Measurements from ENCODE around the gene SUMO3.

The SUMO3 gene

GRCh38 chr21:44817914-44818639 lies at the start of gene SUMO3:
TSS of gene SUMO3 (minus strand) at chr21:44818062. CDS start at chr21:44817968, 94 bp downstream.
- peak; percentile 75 for DNase-seq (ENCODE audit: low spot score)

GRCh38 chr21:44867464-44867863 lies 49.6 kb upstream of the SUMO3 start:
- no peak for DNase-seq (ENCODE audit: low spot score)

DNA sequence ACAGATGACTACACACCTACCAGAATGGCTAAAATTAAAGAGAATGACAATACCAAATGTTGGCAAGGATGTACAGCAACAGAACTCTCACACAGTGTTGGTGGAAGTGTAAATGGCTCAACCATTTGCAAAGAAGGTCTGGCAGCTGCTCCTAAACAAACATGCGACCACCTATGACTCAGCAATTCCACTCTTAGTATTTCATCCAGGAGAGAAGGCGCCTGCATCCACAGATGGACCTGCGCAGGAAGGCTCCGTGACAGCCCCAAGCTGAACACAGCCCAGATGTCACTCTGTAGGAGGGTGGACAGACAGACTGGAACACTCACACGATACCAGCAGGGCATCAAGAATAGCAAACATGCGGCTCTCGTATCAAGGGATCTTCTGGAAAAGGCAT lies 48.9 kb upstream of the SUMO3 start:
- no peak for DNase-seq (ENCODE audit: low spot score)

DNA sequence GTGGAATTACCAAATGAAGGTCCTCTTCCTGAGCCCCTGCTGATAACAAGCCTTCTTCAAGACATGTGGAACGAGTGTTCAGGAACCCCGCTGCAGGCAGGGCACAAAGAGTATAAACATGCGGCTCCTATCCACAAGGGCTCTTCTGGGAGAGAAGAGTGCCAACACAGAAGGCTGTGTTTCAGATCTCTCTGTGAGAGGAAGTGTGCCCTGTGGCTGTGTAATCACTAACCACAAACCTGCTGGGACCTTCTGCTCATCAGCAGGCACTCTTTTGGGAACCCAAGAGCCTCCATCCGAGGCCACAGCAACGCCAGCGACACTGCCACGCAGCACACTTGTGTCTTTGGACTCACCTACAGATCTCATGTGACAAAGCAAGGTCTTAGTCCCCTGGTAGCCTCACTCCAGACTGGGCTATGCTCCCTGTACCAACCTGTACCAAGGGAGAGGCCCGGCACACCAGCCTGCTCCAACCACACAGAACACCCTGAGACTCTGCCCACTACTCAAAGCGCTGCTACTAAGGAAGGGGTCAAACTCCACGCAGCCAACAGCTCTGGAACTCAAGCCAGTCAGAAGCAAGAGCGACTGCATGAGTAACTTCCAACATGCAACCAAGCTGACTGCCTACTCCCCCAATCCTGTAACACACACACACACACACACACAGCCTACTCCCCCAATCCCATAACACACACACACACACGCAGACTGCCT lies 47.9 kb upstream of the SUMO3 start:
- no peak for DNase-seq (ENCODE audit: low spot score)

- DNase-seq (ENCODE audit: low spot score) = no peak
These were observed 45.2 kb upstream of the SUMO3 start for GRCh38 chr21:44862869-44863685.

- no peak for DNase-seq (ENCODE audit: low spot score)
These were observed 40.9 kb upstream of the SUMO3 start for GRCh38 chr21:44858791-44859190.

DNA sequence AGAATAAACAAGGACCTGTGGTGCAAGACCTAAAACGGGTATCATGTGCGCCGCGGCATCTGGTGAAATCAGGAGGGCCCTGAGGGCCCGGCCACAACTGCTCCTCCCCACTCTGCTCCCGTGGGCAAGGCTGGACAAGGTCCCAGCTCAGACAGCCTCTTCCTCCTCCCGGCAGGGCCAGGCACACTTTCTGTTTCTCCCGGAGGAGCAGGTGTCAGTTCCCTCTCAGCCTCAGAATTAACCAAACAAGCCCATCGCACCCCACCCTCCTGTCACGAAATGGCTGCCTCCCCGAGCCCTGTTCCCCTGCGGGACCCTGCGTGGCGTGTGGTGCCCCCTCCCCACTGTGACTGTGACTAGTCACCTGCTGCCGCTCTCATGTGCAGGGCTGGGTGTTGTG lies 40.4 kb upstream of the SUMO3 start:
- no peak for DNase-seq (ENCODE audit: low spot score)

DNA sequence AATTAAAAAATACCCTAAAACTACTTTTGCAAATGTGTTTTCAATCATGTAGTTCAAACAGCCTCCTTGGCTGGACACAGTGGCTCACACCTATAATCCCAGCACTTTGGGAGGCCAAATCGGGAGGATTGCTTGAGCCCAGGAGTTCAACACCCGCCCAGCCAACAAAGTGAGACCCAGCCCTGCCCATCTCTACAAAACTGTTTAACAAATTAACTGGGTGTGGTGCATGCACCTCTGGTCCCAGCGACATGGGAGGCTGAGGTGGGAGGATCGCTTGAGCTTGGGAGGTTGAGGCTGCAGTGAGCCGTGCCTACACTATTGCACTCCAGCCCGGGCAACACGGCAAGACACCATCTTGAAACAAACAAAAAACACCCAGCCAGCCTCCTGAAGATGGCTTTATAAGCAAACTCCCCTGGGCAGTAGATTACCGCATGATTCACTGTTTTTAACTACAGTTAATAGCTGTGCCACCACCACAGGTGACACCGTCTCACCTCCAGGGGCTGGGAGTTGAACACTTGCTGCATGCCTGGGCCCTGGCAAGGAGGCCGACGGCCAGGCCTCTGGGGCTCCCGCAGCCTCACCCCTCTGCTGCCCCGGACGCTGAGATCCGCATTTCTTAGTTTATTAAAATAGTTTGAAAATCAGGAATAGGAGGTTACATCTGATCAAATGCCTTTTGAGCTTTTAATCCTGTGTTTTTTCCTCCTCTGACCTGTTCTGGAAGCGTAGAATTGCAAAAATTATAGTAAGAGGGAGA lies 39.4 kb upstream of the SUMO3 start:
- no peak for DNase-seq (ENCODE audit: low spot score)

DNA sequence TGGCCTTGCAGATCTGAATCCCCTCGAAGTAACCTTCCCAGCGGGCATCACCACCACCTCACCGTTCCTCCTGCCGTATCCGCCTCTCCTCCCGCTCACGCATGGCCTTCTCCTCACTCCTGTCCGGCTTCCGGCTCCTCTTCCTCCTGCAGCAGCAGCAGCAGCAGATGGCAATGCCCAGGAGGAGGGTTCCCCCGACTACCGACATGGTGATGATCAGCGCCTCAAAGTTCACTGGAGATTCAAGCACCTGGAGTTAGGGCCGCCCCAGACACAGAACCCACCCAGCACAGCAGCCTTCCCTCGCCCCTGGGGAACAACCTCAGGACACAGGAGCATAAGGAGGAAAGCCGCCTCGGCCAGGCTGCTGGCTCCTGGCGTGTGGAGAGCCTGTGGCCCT lies 38.3 kb upstream of the SUMO3 start:
- no peak for DNase-seq (ENCODE audit: low spot score)

GRCh38 chr21:44855572-44855971 lies 37.7 kb upstream of the SUMO3 start:
- DNase-seq (ENCODE audit: low spot score) = no peak

- no peak for DNase-seq (ENCODE audit: low spot score)
These were observed 37.0 kb upstream of the SUMO3 start for GRCh38 chr21:44854664-44855446.

DNA sequence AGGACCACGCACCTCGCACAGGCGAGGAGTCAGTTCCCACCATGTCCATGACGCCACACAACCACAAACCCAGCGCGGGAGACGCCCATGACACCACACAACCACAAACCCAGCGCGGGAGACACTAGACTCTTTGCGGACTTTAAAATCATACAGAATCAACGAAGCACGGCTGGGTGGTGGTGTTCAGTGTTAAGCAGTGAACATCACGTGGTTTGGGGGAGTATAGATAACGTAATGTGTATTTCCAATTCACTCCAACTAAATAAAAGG lies 36.5 kb upstream of the SUMO3 start:
- no peak for DNase-seq (ENCODE audit: low spot score)

- DNase-seq (ENCODE audit: low spot score) = no peak
These were observed 35.9 kb upstream of the SUMO3 start for GRCh38 chr21:44853601-44854390.

DNA sequence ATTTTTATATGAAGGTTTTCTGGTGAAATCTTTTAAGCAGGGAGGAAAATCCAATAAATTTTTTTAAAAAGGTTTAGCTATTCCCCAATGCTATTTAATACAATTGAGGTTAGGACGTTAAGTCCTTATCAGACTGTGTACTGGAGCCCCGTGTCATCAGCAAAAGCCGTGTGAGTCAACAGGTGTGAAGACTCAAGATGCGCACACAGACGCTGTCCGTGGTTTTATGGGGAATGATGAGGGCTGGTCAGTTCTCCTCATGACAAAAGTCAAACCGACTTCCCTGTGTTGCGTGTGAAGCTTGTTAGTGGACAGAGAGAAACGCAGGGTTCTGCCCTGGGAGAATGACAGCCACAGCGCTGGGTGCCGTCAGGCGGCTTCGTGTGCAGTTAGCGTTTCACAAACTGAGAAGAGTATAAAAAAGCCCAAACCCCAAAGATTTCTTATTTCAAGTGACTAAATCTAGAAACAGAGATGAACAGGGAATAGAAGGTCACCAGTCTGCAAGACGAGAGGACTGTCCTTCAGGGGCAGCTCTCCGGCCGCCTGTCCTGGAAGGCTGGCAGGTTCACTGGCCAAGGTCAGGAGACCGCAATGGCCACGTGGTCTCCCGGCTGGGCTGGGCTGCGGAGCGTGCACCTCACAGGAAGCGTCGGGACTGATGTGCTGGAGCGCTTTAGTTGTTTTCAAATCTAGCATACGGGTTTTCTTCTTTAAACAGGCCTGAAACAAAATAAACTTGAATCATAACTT lies 33.2 kb upstream of the SUMO3 start:
- DNase-seq (ENCODE audit: low spot score) = no peak

- no peak for DNase-seq (ENCODE audit: low spot score)
These were observed 32.4 kb upstream of the SUMO3 start for GRCh38 chr21:44850208-44850800.

GRCh38 chr21:44849616-44850130 lies 31.8 kb upstream of the SUMO3 start:
- DNase-seq (ENCODE audit: low spot score) = no peak

DNA sequence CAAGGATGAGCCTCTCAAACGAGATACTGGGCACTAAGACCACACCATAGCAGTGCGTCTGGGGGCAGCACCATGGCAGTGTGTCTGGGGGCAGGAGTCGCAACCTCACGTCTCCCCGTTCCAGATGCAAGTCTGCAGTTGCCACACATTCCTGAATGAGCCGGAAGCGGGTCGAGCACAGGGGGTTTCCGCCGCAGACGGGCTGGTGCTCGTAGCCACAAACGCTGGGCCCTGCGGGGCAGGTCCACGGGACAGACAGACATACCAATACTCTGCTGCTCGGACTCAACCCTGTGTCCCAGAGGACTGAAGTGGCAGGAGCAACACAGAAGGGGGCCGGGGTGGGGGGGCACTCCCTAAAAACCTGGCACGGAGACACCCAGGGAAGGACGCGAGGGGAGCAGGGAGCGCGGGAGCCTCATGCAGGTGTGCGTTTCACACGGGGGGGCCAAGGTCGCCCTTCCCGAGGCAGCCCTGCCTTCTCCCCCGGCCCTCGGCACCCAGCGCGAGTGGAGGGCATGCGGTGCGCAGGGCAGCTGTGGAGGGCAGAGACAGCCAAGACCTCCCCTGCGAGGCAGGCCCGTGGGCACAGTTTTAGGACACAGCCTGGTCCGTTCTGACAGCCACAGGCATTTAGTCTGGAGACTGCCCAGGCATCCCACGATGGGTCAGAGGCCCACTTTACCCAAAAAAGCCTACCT lies 31.1 kb upstream of the SUMO3 start:
- no peak for DNase-seq (ENCODE audit: low spot score)

DNA sequence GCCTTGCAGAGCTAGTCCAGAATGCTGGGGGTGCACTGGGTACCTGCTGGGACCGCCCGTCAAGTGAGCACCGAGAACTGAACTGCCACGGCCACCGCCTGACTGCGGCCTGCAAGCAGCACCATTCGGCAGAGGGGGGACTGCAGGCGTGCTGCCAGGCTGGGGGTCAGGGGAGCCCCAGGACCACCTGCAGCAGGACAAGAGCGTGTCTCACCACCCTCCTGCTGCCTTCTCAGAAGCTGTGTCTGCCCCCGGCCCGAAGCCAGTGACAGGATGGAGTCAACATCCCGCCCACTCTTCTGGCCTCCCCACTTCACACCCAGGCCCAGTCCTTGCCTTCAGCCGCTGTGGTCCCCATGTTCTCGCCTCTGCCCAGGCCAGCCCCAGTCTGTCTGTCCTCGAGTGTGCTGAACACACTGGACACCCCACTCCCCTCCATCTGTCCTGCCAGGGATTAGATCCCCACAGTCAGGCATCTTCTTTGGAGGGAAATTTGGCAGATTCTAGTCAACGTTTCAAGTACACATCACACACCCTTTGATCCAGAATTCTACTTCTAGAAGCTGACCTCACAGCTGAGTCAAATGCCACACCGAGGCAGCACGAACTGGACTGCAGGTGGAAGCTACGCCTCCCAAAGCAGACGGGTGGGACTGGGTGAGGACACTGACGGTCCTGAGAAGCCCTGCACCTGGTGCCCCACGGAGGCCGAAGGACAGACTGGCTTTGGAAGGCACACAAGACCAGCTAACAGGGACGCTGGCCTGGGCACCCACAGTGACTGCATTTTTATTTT lies 29.6 kb upstream of the SUMO3 start:
- no peak for DNase-seq (ENCODE audit: low spot score)

All from RKO (cell line).